GM20000 (cell line): Measurements from ENCODE around the gene ZMYND11.
"Not testable (repeated sequence)": the region's sequence is repeated elsewhere in the genome, so short reads cannot be mapped to it uniquely, and the experiment has no call there.

Experiments
- DNase-seq: peaks from one replicate; pipeline ENCODE4 v3.0.0; 2012; ENCODE audit warnings: low spot score
- CTCF ChIP-seq: IDR thresholded peaks from 2 replicates; pipeline ENCODE4 v1.5.1; 2012; ENCODE audit warnings: mild to moderate bottlenecking, control low read depth; ENCODE audit errors: extremely low read depth, missing control alignments

ZMYND11 gene

GRCh38 chr10:178723-179122 lies 43.5 kb downstream of the ZMYND11 start:
- DNase-seq, result no peak
- no peak for TF ChIP-seq CTCF

- DNase-seq, result peak; percentile 11
- no peak for TF ChIP-seq CTCF
These were observed 47.4 kb downstream of the ZMYND11 start for GRCh38 chr10:182441-183201.

- no peak for TF ChIP-seq CTCF
- DNase-seq, result no peak
These were observed 48.9 kb downstream of the ZMYND11 start for GRCh38 chr10:184174-184573.

GRCh38 chr10:184911-185310 lies 49.7 kb downstream of the ZMYND11 start:
- DNase-seq, result no peak
- no peak for TF ChIP-seq CTCF

GRCh38 chr10:185571-185970 lies 50.3 kb downstream of the ZMYND11 start:
- DNase-seq, result not testable (repeated sequence)

- no peak for TF ChIP-seq CTCF
- DNase-seq, result no peak
These were observed 51.7 kb downstream of the ZMYND11 start for GRCh38 chr10:186911-187310.

- DNase-seq, result no peak
- TF ChIP-seq CTCF, result no peak
These were observed 53.3 kb downstream of the ZMYND11 start for GRCh38 chr10:188546-188945.

- no peak for TF ChIP-seq CTCF
- no peak for DNase-seq
These were observed 55.0 kb downstream of the ZMYND11 start for GRCh38 chr10:190216-190615.
